GM12878 (cell line): ENCODE data around the gene MYO7B. TPM values are rescaled to one million over a fixed set of nuclear protein-coding genes. Genes with fewer than 3 reads are reported as not detected.

Experiments
- ATAC-seq: fragments of 200-7000 bp; cut with Tn5 transposase; 3 replicates; pipeline ENCODE4 v1.9.1; 2020; ENCODE audit warnings: mild to moderate bottlenecking, moderate library complexity
- BruUV-seq: library from RNA; stranded (reverse); fragments of 400-500 nt; replicated peaks from 2 replicates; lab custom pipeline; 2021; lab: Mats Ljungman, UMichigan
- CTCF ChIA-PET: fragments of 300-600 bp; sonication (Branson Sonifier 250); formaldehyde crosslinking; extraction: SDS; loops from one replicate; lab custom pipeline; 2021; ENCODE audit warnings: inconsistent platforms; lab: Yijun Ruan, JAX
- POLR2A ChIA-PET: fragments of 350-600 bp; formaldehyde crosslinking; extraction: SDS; loops from one replicate; lab custom pipeline; 2021; ENCODE audit warnings: inconsistent platforms; lab: Charles Lee
- RAD21 ChIA-PET: fragments of 300-600 bp; sonication (Branson Sonifier 250); formaldehyde crosslinking; loops from one replicate; lab custom pipeline; 2023; ENCODE audit warnings: antibody characterized with exemption; ENCODE audit not compliant: unreplicated experiment; lab: Charles Lee
- SMC1A ChIA-PET: fragments of 300-600 bp; sonication (Branson Sonifier 250); formaldehyde crosslinking; loops from one replicate; lab custom pipeline; 2023; ENCODE audit not compliant: unreplicated experiment, uncharacterized antibody; lab: Charles Lee
- DNase-seq: peaks from one replicate; pipeline ENCODE4 v3.0.0-alpha.2; 2011; ENCODE audit warnings: low read depth, low spot score
- FAIRE-seq: peaks from 3 replicates; lab custom pipeline; 2011; peaks lifted over from hg19 to GRCh38; lab: Jason Lieb, UNC
- H2AFZ ChIP-seq: 2 replicates; pipeline ENCODE4 v1.6.0; 2011; ENCODE audit warnings: low read depth, low read length, control low read depth; ENCODE audit not compliant: control insufficient read depth
- H3K27ac ChIP-seq: 2 replicates; pipeline ENCODE4 v1.5.1; 2011; ENCODE audit warnings: control low read depth; ENCODE audit not compliant: control insufficient read depth, insufficient read depth
- H3K27me3 ChIP-seq, 2 experiments: replicated peaks in 1 of 2; 2 replicates each; pipeline versions ENCODE4 v1.6.0 to v1.6.1; 2011; ENCODE audit warnings: low read length in 1 of 2; ENCODE audit not compliant: control insufficient read depth in 2 of 2, insufficient read depth in 2 of 2
- H3K36me3 ChIP-seq, 2 experiments: 2 replicates each; pipeline ENCODE4 v1.5.1; 2011; ENCODE audit warnings: low read length in 1 of 2; ENCODE audit not compliant: control insufficient read depth in 2 of 2, insufficient read depth in 2 of 2
- H3K4me1 ChIP-seq: 2 replicates; pipeline ENCODE4 v1.6.1; 2011; ENCODE audit warnings: mild to moderate bottlenecking, low read length, moderate library complexity, mixed read lengths; ENCODE audit not compliant: control insufficient read depth, insufficient read depth
- H3K4me2 ChIP-seq: 2 replicates; pipeline ENCODE4 v1.6.0; 2011; ENCODE audit warnings: control low read depth; ENCODE audit not compliant: control insufficient read depth, insufficient read depth
- H3K4me3 ChIP-seq: fragments of 200-600 bp; sonication (generic); 2 replicates; pipeline ENCODE4 v1.5.1; 2016
- H3K79me2 ChIP-seq: 2 replicates; pipeline ENCODE4 v1.6.0; 2011; ENCODE audit warnings: low read length; ENCODE audit not compliant: control insufficient read depth, insufficient read depth
- H3K9ac ChIP-seq: 2 replicates; pipeline ENCODE4 v1.8.0; 2011; ENCODE audit warnings: low read length, control low read depth, mixed read lengths; ENCODE audit not compliant: control insufficient read depth, insufficient read depth
- H3K9me3 ChIP-seq: replicated peaks from 3 replicates; pipeline ENCODE4 v1.5.1; 2011; ENCODE audit warnings: mild to moderate bottlenecking, low read length; ENCODE audit not compliant: control insufficient read depth, insufficient read depth
- H4K20me1 ChIP-seq: 2 replicates; pipeline ENCODE4 v1.6.0; 2011; ENCODE audit not compliant: control insufficient read depth, insufficient read depth
- CBX3 ChIP-seq: fragments of 200-600 bp; sonication (generic); IDR thresholded peaks from 2 replicates; pipeline ENCODE4 v1.6.1; 2016; ENCODE audit warnings: low read depth, borderline replicate concordance
- CREB1 ChIP-seq: IDR thresholded peaks from 2 replicates; pipeline ENCODE4 v1.6.1; 2012; ENCODE audit warnings: low read depth, mild to moderate bottlenecking, inconsistent platforms
- EED ChIP-seq: sonication (generic); IDR thresholded peaks from 2 replicates; pipeline ENCODE4 v1.6.1; 2016; ENCODE audit warnings: antibody characterized with exemption, low read depth
- ESRRA ChIP-seq: IDR thresholded peaks from 2 replicates; pipeline ENCODE4 v1.6.1; 2012; ENCODE audit warnings: mild to moderate bottlenecking, low read length, improper control_type of control experiment
- EZH2 ChIP-seq: IDR thresholded peaks from 2 replicates; pipeline ENCODE4 v1.6.1; 2012; ENCODE audit warnings: low read depth, mild to moderate bottlenecking, control low read depth, inconsistent platforms, low read length, borderline replicate concordance; ENCODE audit not compliant: control insufficient read depth
- MTA3 ChIP-seq: IDR thresholded peaks from 2 replicates; pipeline ENCODE4 v1.6.1; 2012; ENCODE audit warnings: low read length, inconsistent platforms, borderline replicate concordance
- RELA ChIP-seq: fragments of 450-650 bp; IDR thresholded peaks from 2 replicates; pipeline ENCODE4 v1.8.0; 2014; ENCODE audit warnings: borderline replicate concordance; ENCODE audit not compliant: partially characterized antibody
- TAF1 ChIP-seq: IDR thresholded peaks from 2 replicates; pipeline ENCODE4 v1.6.1; 2011; ENCODE audit warnings: mild to moderate bottlenecking, low read depth, low read length, borderline replicate concordance
- USF2 ChIP-seq: IDR thresholded peaks from 2 replicates; pipeline ENCODE4 v1.6.1; 2011; ENCODE audit warnings: low read depth, low read length, improper control_type of control experiment, borderline replicate concordance
- WRNIP1 ChIP-seq: IDR thresholded peaks from 2 replicates; pipeline ENCODE4 v1.6.1; 2011; ENCODE audit warnings: low read depth, low read length, improper control_type of control experiment, borderline replicate concordance
- ZNF24 ChIP-seq: fragments of 450-650 bp; IDR thresholded peaks from 2 replicates; pipeline ENCODE4 v1.6.1; 2017; ENCODE audit warnings: antibody characterized with exemption, mild to moderate bottlenecking
- WGBS: methylation state at CpG from one replicate; pipeline ENCODE4 v1.1.6; 2016; ENCODE audit warnings: low lambda C conversion rate; ENCODE audit not compliant: insufficient replicate concordance, insufficient coverage; ENCODE audit errors: missing lambda C conversion rate; 5-methylcytosine and 5-hydroxymethylcytosine counted together
- in situ Hi-C: fragments of 300-500 bp; cut with MboI; formaldehyde crosslinking; loops from 9 replicates; pipeline ENCODE4 v1.14.3; 2018; ENCODE audit warnings: mixed read lengths
- intact Hi-C: fragments of 100-400 bp; cut with micrococcal nuclease; formaldehyde crosslinking; loops from one replicate; pipeline ENCODE4 v1.14.2; 2022; ENCODE audit not compliant: unreplicated experiment
- polyA plus RNA-seq, 11 experiments: library from polyadenylated mRNA; depleted of rRNA in 4 of 11; unstranded in 6 of 11; stranded (reverse) in 5 of 11; fragments of >200 nt; fragmentation: Nextera tagmentation in 4 of 11; fragmentation: Illumina TruSeq in 1 of 11; extraction: Ambion mirVana in 4 of 11; extraction: Trizol in 1 of 11; gene quantifications; 1 replicate in 1 of 11; 2 replicates in 10 of 11; pipeline versions ENCODE4 v1.2.1 to v1.2.3, GENCODE V29; 2011 to 2016; ENCODE audit warnings: inconsistent platforms in 2 of 11, missing spikeins in 2 of 11, low read depth in 1 of 11
- total RNA-seq, 4 experiments: library from RNA; depleted of rRNA in 3 of 4; stranded (reverse); fragments of >200 nt in 3 of 4; fragmentation: Illumina TruSeq in 1 of 4; extraction: Trizol in 1 of 4; gene quantifications; 2 replicates each; pipeline versions ENCODE4 v1.2.1 to v1.2.3, GENCODE V29; 2013 to 2021
- TF ChIP-seq, protein P1 (sequence below): IDR thresholded peaks from 2 replicates; pipeline ENCODE4 v1.6.1; 2012; ENCODE audit warnings: low read depth, low read length, improper control_type of control experiment
- TF ChIP-seq, protein P2 (sequence below): fragments of 450-650 bp; IDR thresholded peaks from 2 replicates; pipeline ENCODE4 v1.6.1; 2017; ENCODE audit warnings: mild to moderate bottlenecking, moderate library complexity

The MYO7B gene
- total and polyA plus RNA-seq, 10 of the 15 experiments (the other 5 are each of a cell fraction or from before 2014, with no cell fraction given) = 0.08 to 4.8 (median 1.2) TPM

GRCh38 chr2:127514076-127514475 is 21.4 kb upstream of the MYO7B start:
- 91% methylated on average over 10 of the region's 10 CpGs for WGBS
- peaks cover 7 to 28% of the 10 kb centered on the region in 2 experiments; a peak in 3 of 4 replicates for H3K36me3 ChIP-seq
- RAD21 ChIA-PET = no interaction called here
- H3K27ac ChIP-seq = no peak overlapping the region
- POLR2A ChIA-PET = interaction anchor here (1.8 kb wide), 1 partner anchor 11 kb away, joined by 5 read pairs; no protein-coding TSS in a partner anchor
- no peaks in the 10 kb centered on the region; the same call in 1 of the 2 replicates for H3K4me1 ChIP-seq
- no peak for ATAC-seq
- FAIRE-seq = no peak
- H3K4me2 ChIP-seq = no peak overlapping the region
- H3K9me3 ChIP-seq = no peaks in the 10 kb centered on the region; the same call in 2 of the 3 replicates
- H4K20me1 ChIP-seq = peaks cover 5% of the 10 kb centered on the region; the same call in 1 of the 2 replicates
- no peak overlapping the region for H3K4me3 ChIP-seq
- SMC1A ChIA-PET = no interaction called here
- H3K27me3 ChIP-seq = no peaks in the 10 kb centered on the region
- H3K9ac ChIP-seq = no peak overlapping the region
- CTCF ChIA-PET = no interaction called here
- no TSS peak for BruUV-seq
- H2AFZ ChIP-seq = no peak overlapping the region
- peaks cover 53% of the 10 kb centered on the region for H3K79me2 ChIP-seq
- in situ Hi-C loops = no loop called here
- intact Hi-C loops = no loop called here
- no peak for TF ChIP-seq USF2
- TF ChIP-seq MTA3 = no peak
- no peak for TF ChIP-seq ZNF24
- no peak for TF ChIP-seq CBX3
- TF ChIP-seq TAF1 = no peak
- TF ChIP-seq RELA = no peak
- TF ChIP-seq, all 136 proteins: peak for 0
- no peak for DNase-seq

DNA sequence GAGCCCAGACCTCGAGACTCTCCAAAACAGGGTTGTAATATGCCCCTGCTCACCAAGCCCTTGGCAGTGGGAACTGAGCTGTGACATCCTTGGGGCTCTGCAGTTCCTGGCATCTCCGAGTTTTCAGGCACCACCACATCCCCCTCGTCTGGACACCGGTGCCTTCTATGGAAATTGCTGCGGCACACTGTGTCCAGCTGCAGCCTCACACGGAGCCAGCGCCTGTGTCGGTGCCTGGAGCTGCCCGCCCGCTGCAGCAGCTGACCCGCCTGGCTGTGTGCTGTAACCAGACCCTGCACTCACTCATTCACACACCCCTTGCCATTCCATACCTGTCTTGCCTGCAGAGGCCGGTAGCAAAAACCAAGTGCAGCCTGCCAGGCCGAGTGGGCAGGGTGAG is 21.0 kb upstream of the MYO7B start:
- intact Hi-C loops (no loop called here), in situ Hi-C loops (no loop called here)
- Histone ChIP-seq H3K79me2 (peaks cover 54% of the 10 kb centered on the region), H2AFZ (no peak overlapping the region), H3K36me3 (peaks cover 7 to 28% of the 10 kb centered on the region in 2 experiments; a peak in 3 of 4 replicates), H4K20me1 (peaks cover 5% of the 10 kb centered on the region; the same call in 1 of the 2 replicates), H3K27me3 (no peaks in the 10 kb centered on the region), H3K4me3 (no peak overlapping the region), H3K4me2 (no peak overlapping the region), H3K9ac (no peak overlapping the region), H3K27ac (no peak overlapping the region), H3K4me1 (no peaks in the 10 kb centered on the region; the same call in 1 of the 2 replicates), H3K9me3 (no peaks in the 10 kb centered on the region; the same call in 2 of the 3 replicates)
- SMC1A ChIA-PET = no interaction called here
- POLR2A ChIA-PET = interaction anchor here (1.8 kb wide), 1 partner anchor 11 kb away, joined by 5 read pairs; no protein-coding TSS in a partner anchor
- ATAC-seq (no peak), DNase-seq (no peak), FAIRE-seq (no peak)
- no TSS peak for BruUV-seq
- CTCF ChIA-PET = no interaction called here
- RAD21 ChIA-PET = no interaction called here
- WGBS = 97% methylated on average over 13 of the region's 13 CpGs
- TF ChIP-seq ESRRA (no peak), CREB1 (no peak), EZH2 (no peak), WRNIP1 (no peak), EED (no peak)
- TF ChIP-seq, protein P1, sequence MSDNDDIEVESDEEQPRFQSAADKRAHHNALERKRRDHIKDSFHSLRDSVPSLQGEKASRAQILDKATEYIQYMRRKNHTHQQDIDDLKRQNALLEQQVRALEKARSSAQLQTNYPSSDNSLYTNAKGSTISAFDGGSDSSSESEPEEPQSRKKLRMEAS = no peak
- TF ChIP-seq, protein P2, sequence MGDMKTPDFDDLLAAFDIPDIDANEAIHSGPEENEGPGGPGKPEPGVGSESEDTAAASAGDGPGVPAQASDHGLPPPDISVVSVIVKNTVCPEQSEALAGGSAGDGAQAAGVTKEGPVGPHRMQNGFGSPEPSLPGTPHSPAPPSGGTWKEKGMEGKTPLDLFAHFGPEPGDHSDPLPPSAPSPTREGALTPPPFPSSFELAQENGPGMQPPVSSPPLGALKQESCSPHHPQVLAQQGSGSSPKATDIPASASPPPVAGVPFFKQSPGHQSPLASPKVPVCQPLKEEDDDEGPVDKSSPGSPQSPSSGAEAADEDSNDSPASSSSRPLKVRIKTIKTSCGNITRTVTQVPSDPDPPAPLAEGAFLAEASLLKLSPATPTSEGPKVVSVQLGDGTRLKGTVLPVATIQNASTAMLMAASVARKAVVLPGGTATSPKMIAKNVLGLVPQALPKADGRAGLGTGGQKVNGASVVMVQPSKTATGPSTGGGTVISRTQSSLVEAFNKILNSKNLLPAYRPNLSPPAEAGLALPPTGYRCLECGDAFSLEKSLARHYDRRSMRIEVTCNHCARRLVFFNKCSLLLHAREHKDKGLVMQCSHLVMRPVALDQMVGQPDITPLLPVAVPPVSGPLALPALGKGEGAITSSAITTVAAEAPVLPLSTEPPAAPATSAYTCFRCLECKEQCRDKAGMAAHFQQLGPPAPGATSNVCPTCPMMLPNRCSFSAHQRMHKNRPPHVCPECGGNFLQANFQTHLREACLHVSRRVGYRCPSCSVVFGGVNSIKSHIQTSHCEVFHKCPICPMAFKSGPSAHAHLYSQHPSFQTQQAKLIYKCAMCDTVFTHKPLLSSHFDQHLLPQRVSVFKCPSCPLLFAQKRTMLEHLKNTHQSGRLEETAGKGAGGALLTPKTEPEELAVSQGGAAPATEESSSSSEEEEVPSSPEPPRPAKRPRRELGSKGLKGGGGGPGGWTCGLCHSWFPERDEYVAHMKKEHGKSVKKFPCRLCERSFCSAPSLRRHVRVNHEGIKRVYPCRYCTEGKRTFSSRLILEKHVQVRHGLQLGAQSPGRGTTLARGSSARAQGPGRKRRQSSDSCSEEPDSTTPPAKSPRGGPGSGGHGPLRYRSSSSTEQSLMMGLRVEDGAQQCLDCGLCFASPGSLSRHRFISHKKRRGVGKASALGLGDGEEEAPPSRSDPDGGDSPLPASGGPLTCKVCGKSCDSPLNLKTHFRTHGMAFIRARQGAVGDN = no peak
